Lower leg skin (tissue), 3 donors: Measurements from ENCODE around the gene FOXI1.

Experiments used
- CTCF ChIP-seq, 3 donors: fragments of 450-650 bp; IDR thresholded peaks; one replicate each; pipeline ENCODE4 v1.5.1; 2016; ENCODE audit warnings: antibody characterized with exemption in 3 of 3, mild to moderate bottlenecking in 3 of 3, moderate library complexity in 2 of 3
- POLR2A ChIP-seq, 2 donors: fragments of 450-650 bp; IDR thresholded peaks; one replicate each; pipeline ENCODE4 v1.6.1; 2016 to 2017; ENCODE audit warnings: antibody characterized with exemption in 2 of 2, mild to moderate bottlenecking in 1 of 2, moderate library complexity in 1 of 2

- no peak for TF ChIP-seq CTCF (IDR thresholded peaks at IDR 0.05)
- TF ChIP-seq POLR2A (IDR thresholded peaks at IDR 0.05) = no peak
These were observed 38.0 kb downstream of the FOXI1 start for GRCh38 chr5:170143710-170144109.
